K562 (cell line): Measurements from ENCODE around the gene OR2W3. TPM values are rescaled to one million over a fixed set of nuclear protein-coding genes. Genes with fewer than 3 reads are reported as not detected.

Experiments
- ATAC-seq: fragments of 200-7000 bp; cut with Tn5 transposase; 3 replicates; pipeline ENCODE4 v1.9.1; 2020; ENCODE audit warnings: moderate library complexity
- BruUV-seq: library from RNA; stranded (reverse); fragments of 400-500 nt; replicated peaks from 2 replicates; lab custom pipeline; 2021; lab: Mats Ljungman, UMichigan
- CTCF ChIA-PET: fragments of 300-600 bp; formaldehyde crosslinking; extraction: SDS; loops from one replicate; lab custom pipeline; 2021; ENCODE audit warnings: low intra/inter-chr PET ratio; lab: Yijun Ruan, JAX
- POLR2A ChIA-PET: fragments of 300-600, 350-650 bp; sonication (Branson Sonifier 250); formaldehyde crosslinking; extraction: SDS; loops from one replicate; lab custom pipeline; 2021; ENCODE audit warnings: antibody characterized with exemption, inconsistent platforms; lab: Yijun Ruan, JAX
- DNase-seq, 4 experiments: peaks; one replicate each; pipeline versions ENCODE4 v3.0.0 to v3.0.0-alpha.2; 2011 to 2018; ENCODE audit warnings: low spot score in 3 of 4, mixed read lengths in 3 of 4; ENCODE audit errors: extremely low read depth in 1 of 4
- FAIRE-seq: peaks from 2 replicates; lab custom pipeline; 2011; peaks lifted over from hg19 to GRCh38; lab: Jason Lieb, UNC
- H2AFZ ChIP-seq: 2 replicates; pipeline ENCODE4 v1.6.0; 2011; ENCODE audit warnings: low read depth, low read length, control low read depth, inconsistent platforms
- H3K27ac ChIP-seq: fragments of 200-600 bp; 3 replicates; pipeline ENCODE4 v1.8.0; 2011; ENCODE audit warnings: low read depth, mild to moderate bottlenecking, control low read depth, inconsistent platforms, low read length, moderate library complexity, mixed read lengths; ENCODE audit errors: extremely low read depth
- H3K27me3 ChIP-seq, 2 experiments: fragments of 300-600 bp in 1 of 2; 2 replicates in 1 of 2; 3 replicates in 1 of 2; pipeline versions ENCODE4 v1.6.0 to v1.8.0; 2011; ENCODE audit warnings: inconsistent platforms in 2 of 2, low read length in 2 of 2, mild to moderate bottlenecking in 1 of 2, mixed read lengths in 1 of 2, moderate library complexity in 1 of 2; ENCODE audit not compliant: control insufficient read depth in 2 of 2, insufficient read depth in 2 of 2
- H3K36me3 ChIP-seq: fragments of 300-600 bp; 3 replicates; pipeline ENCODE4 v1.8.0; 2011; ENCODE audit warnings: mild to moderate bottlenecking, low read length, inconsistent platforms; ENCODE audit not compliant: control insufficient read depth, insufficient read depth
- H3K4me1 ChIP-seq, 2 experiments: fragments of 200-600 bp in 1 of 2; replicated peaks in 1 of 2; 2 replicates in 1 of 2; 3 replicates in 1 of 2; pipeline versions ENCODE4 v1.5.1 to v1.8.0; 2011; ENCODE audit warnings: inconsistent platforms in 2 of 2, low read length in 2 of 2, mild to moderate bottlenecking in 1 of 2, mixed read lengths in 1 of 2, moderate library complexity in 1 of 2; ENCODE audit not compliant: control insufficient read depth in 2 of 2, insufficient read depth in 2 of 2
- H3K4me2 ChIP-seq: 2 replicates; pipeline ENCODE4 v1.6.1; 2011; ENCODE audit warnings: low read length, control low read depth, inconsistent platforms, mixed read lengths; ENCODE audit not compliant: insufficient read depth
- H3K4me3 ChIP-seq: fragments of 200-600 bp; sonication (generic), shearing (Covaris generic); 2 replicates; pipeline ENCODE4 v1.5.1; 2016; ENCODE audit warnings: control low read depth, inconsistent platforms
- H3K79me2 ChIP-seq: fragments of 200-600 bp; 3 replicates; pipeline ENCODE4 v1.8.0; 2011; ENCODE audit warnings: low read length, inconsistent platforms; ENCODE audit not compliant: control insufficient read depth, insufficient read depth
- H3K9ac ChIP-seq, 2 experiments: 2 replicates each; pipeline versions ENCODE4 v1.6.0 to v1.6.1; 2011; ENCODE audit warnings: low read depth in 2 of 2, low read length in 2 of 2, control low read depth in 1 of 2, inconsistent platforms in 1 of 2, mild to moderate bottlenecking in 1 of 2, mixed read lengths in 1 of 2; ENCODE audit not compliant: insufficient read depth in 1 of 2
- H3K9me1 ChIP-seq: one replicate; pipeline ENCODE4 v1.6.0; 2011; ENCODE audit warnings: inconsistent platforms, mild to moderate bottlenecking, low read length, moderate library complexity; ENCODE audit not compliant: control insufficient read depth, insufficient read depth
- H3K9me3 ChIP-seq: replicated peaks from 2 replicates; pipeline ENCODE4 v1.5.1; 2011; ENCODE audit warnings: low read depth, low read length, inconsistent platforms; ENCODE audit not compliant: control insufficient read depth, insufficient read depth
- H4K20me1 ChIP-seq: replicated peaks from 2 replicates; pipeline ENCODE4 v1.6.1; 2011; ENCODE audit warnings: low read length, inconsistent platforms, mixed read lengths; ENCODE audit not compliant: control insufficient read depth, insufficient read depth
- BCOR ChIP-seq: fragments of 450-650 bp; IDR thresholded peaks from 2 replicates; pipeline ENCODE4 v1.6.1; 2016
- EP300 ChIP-seq: IDR thresholded peaks from 2 replicates; pipeline ENCODE4 v1.6.1; 2012; ENCODE audit warnings: low read length, improper control_type of control experiment
- FOXK1 ChIP-seq: sonication (generic); formaldehyde crosslinking; IDR thresholded peaks from 2 replicates; pipeline ENCODE4 v1.8.0; 2022; ENCODE audit warnings: missing genetic modification reagents, mild to moderate bottlenecking, borderline replicate concordance
- GABPB1 ChIP-seq: sonication (generic); formaldehyde crosslinking; IDR thresholded peaks from 2 replicates; pipeline ENCODE4 v1.8.0; 2022; ENCODE audit warnings: mild to moderate bottlenecking, missing genetic modification reagents
- HIVEP1 ChIP-seq: fragments of 250-450 bp; sonication (Bioruptor Pico); IDR thresholded peaks from 2 replicates; pipeline ENCODE4 v1.4.0; 2020; ENCODE audit warnings: mild to moderate bottlenecking
- ID3 ChIP-seq, 2 experiments: fragments of 250-450 bp in 1 of 2; fragments of 450-650 bp in 1 of 2; sonication (Bioruptor Pico) in 1 of 2; IDR thresholded peaks; 2 replicates each; pipeline versions ENCODE4 v1.6.1 to v1.8.0; 2016 to 2021; ENCODE audit warnings: mild to moderate bottlenecking in 2 of 2, moderate library complexity in 2 of 2, missing compliant biosample characterization in 1 of 2, missing genetic modification characterization in 1 of 2
- KDM4B ChIP-seq, 2 experiments: fragments of 450-650 bp in 1 of 2; sonication (generic) in 1 of 2; IDR thresholded peaks; 2 replicates each; pipeline ENCODE4 v1.6.1; 2016 to 2017; ENCODE audit warnings: borderline replicate concordance in 2 of 2, antibody characterized with exemption in 1 of 2, low read depth in 1 of 2, mild to moderate bottlenecking in 1 of 2
- KDM5B ChIP-seq: fragments of 200-600 bp; sonication (generic); IDR thresholded peaks from 2 replicates; pipeline ENCODE4 v1.6.1; 2012; ENCODE audit warnings: low read depth, mild to moderate bottlenecking, moderate library complexity, low read length, control low read depth, inconsistent platforms; ENCODE audit not compliant: insufficient replicate concordance
- NFYB ChIP-seq: IDR thresholded peaks from 2 replicates; pipeline ENCODE4 v1.6.1; 2011; ENCODE audit warnings: mild to moderate bottlenecking, moderate library complexity; ENCODE audit not compliant: insufficient read length; ENCODE audit errors: extremely low read depth
- RAD21 ChIP-seq, 2 experiments: fragments of 250-450 bp in 1 of 2; fragments of 450-650 bp in 1 of 2; sonication (Bioruptor Pico) in 1 of 2; formaldehyde crosslinking in 1 of 2; IDR thresholded peaks in 1 of 2; conservative IDR thresholded peaks in 1 of 2; 2 replicates each; pipeline versions ENCODE4 v1.4.0 to v1.8.0; 2020 to 2022; ENCODE audit warnings: mild to moderate bottlenecking in 2 of 2, moderate library complexity in 1 of 2
- SMAD1 ChIP-seq: fragments of 150-350 bp; IDR thresholded peaks from 2 replicates; pipeline ENCODE4 v1.6.1; 2014; ENCODE audit warnings: low read length, low read depth; ENCODE audit not compliant: partially characterized antibody
- STAT5B ChIP-seq: fragments of 250-450 bp; sonication (Bioruptor Pico); IDR thresholded peaks from 2 replicates; pipeline ENCODE4 v1.8.0; 2021; ENCODE audit warnings: mild to moderate bottlenecking, inconsistent platforms
- ZBTB26 ChIP-seq: fragments of 450-650 bp; formaldehyde crosslinking; IDR thresholded peaks from 2 replicates; pipeline ENCODE4 v1.4.0; 2022; ENCODE audit warnings: missing genetic modification characterization
- ZNF232 ChIP-seq: sonication (generic); formaldehyde crosslinking; IDR thresholded peaks from 2 replicates; pipeline ENCODE4 v1.8.0; 2022; ENCODE audit warnings: mild to moderate bottlenecking, missing genetic modification reagents
- ZNF561 ChIP-seq: fragments of 450-650 bp; formaldehyde crosslinking; conservative IDR thresholded peaks from 2 replicates; pipeline ENCODE4 v1.4.0; 2020; ENCODE audit warnings: mild to moderate bottlenecking, moderate library complexity
- ZNF583 ChIP-seq: fragments of 250-450 bp; sonication (Bioruptor Pico); IDR thresholded peaks from 2 replicates; pipeline ENCODE4 v1.4.0; 2020
- ZNF764 ChIP-seq: fragments of 250-450 bp; sonication (Bioruptor Pico); IDR thresholded peaks from 2 replicates; pipeline ENCODE4 v1.4.0; 2020; ENCODE audit warnings: low read depth, mild to moderate bottlenecking, moderate library complexity
- WGBS: fragments of 100-300 bp; shearing (Covaris generic); methylation state at CpG from one replicate; pipeline ENCODE4 v1.1.6; 2016; ENCODE audit warnings: low coverage, mixed read lengths; ENCODE audit not compliant: insufficient coverage; ENCODE audit errors: missing lambda C conversion rate; 5-methylcytosine and 5-hydroxymethylcytosine counted together
- in situ Hi-C: fragments of 300-500 bp; cut with MboI; formaldehyde crosslinking; loops from 4 replicates; pipeline ENCODE4 v1.15.0; 2018; ENCODE audit warnings: inconsistent platforms, mixed read lengths
- intact Hi-C: fragments of 100-400 bp; cut with micrococcal nuclease; formaldehyde crosslinking; loops from 2 replicates; pipeline ENCODE4 v1.14.2; 2022
- polyA plus RNA-seq, 8 experiments: library from polyadenylated mRNA; depleted of rRNA in 4 of 8; stranded (reverse) in 5 of 8; unstranded in 3 of 8; fragments of >200 nt; fragmentation: Nextera tagmentation in 2 of 8; fragmentation: Illumina TruSeq in 1 of 8; extraction: Ambion mirVana in 2 of 8; extraction: Trizol in 1 of 8; gene quantifications; 2 replicates each; pipeline versions ENCODE4 v1.2.1 to v1.2.3, GENCODE V29; 2011 to 2014; ENCODE audit warnings: inconsistent platforms in 1 of 8, missing spikeins in 1 of 8
- total RNA-seq, 7 experiments: library from RNA; depleted of rRNA in 6 of 7; stranded (reverse); fragments of >200 nt in 6 of 7; fragmentation: Illumina TruSeq in 2 of 7; extraction: Trizol in 2 of 7; gene quantifications; 2 replicates each; pipeline versions ENCODE4 v1.2.1 to v1.2.3, GENCODE V29; 2011 to 2021; ENCODE audit warnings: low replicate concordance in 1 of 7
- TF ChIP-seq, protein P1 (sequence below), 2 experiments: fragments of 150-350 bp in 1 of 2; IDR thresholded peaks; 2 replicates each; pipeline ENCODE4 v1.6.1; 2012 to 2016; ENCODE audit warnings: low read depth in 2 of 2, low read length in 2 of 2, mild to moderate bottlenecking in 1 of 2, moderate library complexity in 1 of 2

Gene OR2W3
- total and polyA plus RNA-seq, 9 of the 15 experiments (the other 6 are each of a cell fraction or from before 2014, with no cell fraction given) = 0.67 to 7.6 (median 3.7) TPM

DNA sequence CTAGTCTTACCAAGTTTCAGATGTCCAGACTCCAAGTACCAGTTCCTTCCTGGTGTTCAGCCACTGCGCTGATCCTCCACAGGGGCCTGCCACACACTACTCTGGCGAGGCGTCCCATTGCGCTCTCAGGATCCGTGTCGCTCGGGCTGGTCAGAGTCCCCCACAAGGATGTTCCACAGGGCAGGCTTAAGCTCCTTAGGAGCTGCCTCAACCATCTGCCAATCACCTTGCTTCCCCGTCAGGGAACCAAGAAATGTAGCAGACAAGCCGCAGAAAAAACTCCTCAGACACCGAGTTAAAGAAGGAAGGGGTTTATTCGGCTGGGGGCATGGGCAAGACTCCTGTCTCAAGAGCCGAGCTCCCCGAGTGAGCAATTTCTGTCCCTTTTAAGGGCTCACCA, 9.8 kb downstream of the OR2W3 start:
- 61% methylated on average over 13 of the region's 13 CpGs for WGBS
- intact Hi-C loops = no loop called here
- no peak overlapping the region; a peak in 1 of 4 replicates for H3K9ac ChIP-seq
- H2AFZ ChIP-seq = 0 out of 2 replicates have a peak overlapping the region, but pooled peaks have one; percentile 31
- DNase-seq = no peak
- no peak for TF ChIP-seq ZNF764 (CRISPR knock-in tag)
- no peak for TF ChIP-seq ZBTB26
- TF ChIP-seq KDM4B (IDR thresholded peaks at IDR 0.05; ENCODE audit: borderline replicate concordance in 2 of 2, low read depth in 1 of 2) = no peak
- no peak for TF ChIP-seq ZNF583 (CRISPR knock-in tag)
- no peak for TF ChIP-seq EP300
- no peak for TF ChIP-seq RAD21 (CRISPR knock-in tag; conservative IDR thresholded peaks at IDR 0.05 in 1 of 2, IDR thresholded peaks at IDR 0.05 in 1 of 2)
- TF ChIP-seq FOXK1 (CRISPR knock-in tag) = no peak
- no peak for TF ChIP-seq KDM5B
- no peak for TF ChIP-seq HIVEP1 (CRISPR knock-in tag)
- TF ChIP-seq GABPB1 (CRISPR knock-in tag) = no peak
- TF ChIP-seq, protein P1, sequence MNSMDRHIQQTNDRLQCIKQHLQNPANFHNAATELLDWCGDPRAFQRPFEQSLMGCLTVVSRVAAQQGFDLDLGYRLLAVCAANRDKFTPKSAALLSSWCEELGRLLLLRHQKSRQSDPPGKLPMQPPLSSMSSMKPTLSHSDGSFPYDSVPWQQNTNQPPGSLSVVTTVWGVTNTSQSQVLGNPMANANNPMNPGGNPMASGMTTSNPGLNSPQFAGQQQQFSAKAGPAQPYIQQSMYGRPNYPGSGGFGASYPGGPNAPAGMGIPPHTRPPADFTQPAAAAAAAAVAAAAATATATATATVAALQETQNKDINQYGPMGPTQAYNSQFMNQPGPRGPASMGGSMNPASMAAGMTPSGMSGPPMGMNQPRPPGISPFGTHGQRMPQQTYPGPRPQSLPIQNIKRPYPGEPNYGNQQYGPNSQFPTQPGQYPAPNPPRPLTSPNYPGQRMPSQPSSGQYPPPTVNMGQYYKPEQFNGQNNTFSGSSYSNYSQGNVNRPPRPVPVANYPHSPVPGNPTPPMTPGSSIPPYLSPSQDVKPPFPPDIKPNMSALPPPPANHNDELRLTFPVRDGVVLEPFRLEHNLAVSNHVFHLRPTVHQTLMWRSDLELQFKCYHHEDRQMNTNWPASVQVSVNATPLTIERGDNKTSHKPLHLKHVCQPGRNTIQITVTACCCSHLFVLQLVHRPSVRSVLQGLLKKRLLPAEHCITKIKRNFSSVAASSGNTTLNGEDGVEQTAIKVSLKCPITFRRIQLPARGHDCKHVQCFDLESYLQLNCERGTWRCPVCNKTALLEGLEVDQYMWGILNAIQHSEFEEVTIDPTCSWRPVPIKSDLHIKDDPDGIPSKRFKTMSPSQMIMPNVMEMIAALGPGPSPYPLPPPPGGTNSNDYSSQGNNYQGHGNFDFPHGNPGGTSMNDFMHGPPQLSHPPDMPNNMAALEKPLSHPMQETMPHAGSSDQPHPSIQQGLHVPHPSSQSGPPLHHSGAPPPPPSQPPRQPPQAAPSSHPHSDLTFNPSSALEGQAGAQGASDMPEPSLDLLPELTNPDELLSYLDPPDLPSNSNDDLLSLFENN (IDR thresholded peaks at IDR 0.05; ENCODE audit: low read depth in 2 of 2, low read length in 2 of 2) = no peak
- no peak for TF ChIP-seq ID3 (CRISPR knock-in tag; IDR thresholded peaks at IDR 0.05)
- no peak for TF ChIP-seq ID3 (tag; IDR thresholded peaks at IDR 0.05)
- no peak for TF ChIP-seq STAT5B
- TF ChIP-seq BCOR = no peak
- TF ChIP-seq ZNF232 (CRISPR knock-in tag) = no peak
- no peak for TF ChIP-seq ZNF561 (CRISPR knock-in tag)
- no peak for TF ChIP-seq SMAD1
- no peak for TF ChIP-seq NFYB
- POLR2A ChIA-PET = no interaction called here
- H3K9me1 ChIP-seq = no peaks in the 10 kb centered on the region
- peaks cover 0 to 13% of the 10 kb centered on the region in 2 experiments; a peak in 3 of 5 replicates for H3K4me1 ChIP-seq
- H4K20me1 ChIP-seq = no peaks in the 10 kb centered on the region
- in situ Hi-C loops = no loop called here
- ATAC-seq = 0 out of 3 replicates have a peak, but pooled peaks have one; percentile 10
- H3K9me3 ChIP-seq = peaks cover 5% of the 10 kb centered on the region
- no peaks in the 10 kb centered on the region for H3K79me2 ChIP-seq
- CTCF ChIA-PET = no interaction called here
- H3K4me3 ChIP-seq = no peak overlapping the region
- no peak for FAIRE-seq
- H3K27ac ChIP-seq = no peak overlapping the region
- H3K4me2 ChIP-seq = no peak overlapping the region
- no peaks in the 10 kb centered on the region for H3K27me3 ChIP-seq
- no TSS peak for BruUV-seq
- H3K36me3 ChIP-seq = no peaks in the 10 kb centered on the region
